Keratinocyte (primary cell): ENCODE measurements around the gene HSPA1B.

ENCODE experiments used
- EZH2 ChIP-seq: IDR thresholded peaks from one replicate; pipeline ENCODE4 v1.6.1; 2012; ENCODE audit warnings: inconsistent platforms, mild to moderate bottlenecking, low read length, moderate library complexity
- TF ChIP-seq, protein P1 (sequence below), 3 experiments: IDR thresholded peaks in 1 of 3; conservative IDR thresholded peaks in 1 of 3; optimal IDR thresholded peaks in 1 of 3; 2 replicates in 2 of 3; 3 replicates in 1 of 3; pipeline versions ENCODE3 to v1.5.1; 2011; ENCODE audit warnings: low read length in 3 of 3, mild to moderate bottlenecking in 3 of 3, moderate library complexity in 2 of 3, control low read depth in 1 of 3, inconsistent platforms in 1 of 3; ENCODE audit not compliant: insufficient read depth in 2 of 3; ENCODE audit errors: extremely low read depth in 1 of 3

DNA sequence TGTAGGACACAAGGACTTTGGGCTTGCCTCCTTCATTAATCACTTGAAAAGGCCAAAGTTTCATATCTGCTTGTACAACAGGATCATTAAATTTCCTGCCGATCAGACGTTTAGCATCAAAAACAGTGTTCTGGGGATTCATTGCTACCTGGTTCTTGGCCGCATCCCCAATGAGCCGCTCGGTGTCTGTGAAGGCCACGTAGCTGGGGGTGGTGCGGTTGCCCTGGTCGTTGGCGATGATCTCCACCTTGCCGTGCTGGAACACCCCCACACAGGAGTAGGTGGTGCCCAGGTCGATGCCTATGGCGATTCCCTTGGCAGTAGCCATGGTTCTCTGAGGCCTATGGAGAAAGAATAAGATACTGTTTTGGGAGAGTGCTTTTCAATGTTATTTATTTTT lies 15.9 kb upstream of the HSPA1B start:
- TF ChIP-seq EZH2 = no peak
- TF ChIP-seq, protein P1, sequence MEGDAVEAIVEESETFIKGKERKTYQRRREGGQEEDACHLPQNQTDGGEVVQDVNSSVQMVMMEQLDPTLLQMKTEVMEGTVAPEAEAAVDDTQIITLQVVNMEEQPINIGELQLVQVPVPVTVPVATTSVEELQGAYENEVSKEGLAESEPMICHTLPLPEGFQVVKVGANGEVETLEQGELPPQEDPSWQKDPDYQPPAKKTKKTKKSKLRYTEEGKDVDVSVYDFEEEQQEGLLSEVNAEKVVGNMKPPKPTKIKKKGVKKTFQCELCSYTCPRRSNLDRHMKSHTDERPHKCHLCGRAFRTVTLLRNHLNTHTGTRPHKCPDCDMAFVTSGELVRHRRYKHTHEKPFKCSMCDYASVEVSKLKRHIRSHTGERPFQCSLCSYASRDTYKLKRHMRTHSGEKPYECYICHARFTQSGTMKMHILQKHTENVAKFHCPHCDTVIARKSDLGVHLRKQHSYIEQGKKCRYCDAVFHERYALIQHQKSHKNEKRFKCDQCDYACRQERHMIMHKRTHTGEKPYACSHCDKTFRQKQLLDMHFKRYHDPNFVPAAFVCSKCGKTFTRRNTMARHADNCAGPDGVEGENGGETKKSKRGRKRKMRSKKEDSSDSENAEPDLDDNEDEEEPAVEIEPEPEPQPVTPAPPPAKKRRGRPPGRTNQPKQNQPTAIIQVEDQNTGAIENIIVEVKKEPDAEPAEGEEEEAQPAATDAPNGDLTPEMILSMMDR (optimal IDR thresholded peaks at IDR 0.05 in 1 of 3, IDR thresholded peaks at IDR 0.05 in 1 of 3, conservative IDR thresholded peaks at IDR 0.05 in 1 of 3; ENCODE audit: extremely low read depth in 1 of 3, insufficient read depth in 2 of 3, low read length in 3 of 3) = no peak
